Measurements from ENCODE around the gene ARHGDIG.

- TF ChIP-seq CTCF (IDR thresholded peaks at IDR 0.05) (peak in 1 of 4 experiments; percentile 3), POLR2A (IDR thresholded peaks at IDR 0.05) (no peak)
Measured at GRCh38 chr16:259226-259625, 21.2 kb upstream of the ARHGDIG start.

Measured in sigmoid colon (tissue), 3 donors.